ENCODE data around the gene WNT2B. TPM values are rescaled to one million over a fixed set of nuclear protein-coding genes. Genes with fewer than 3 reads are reported as not detected.

The WNT2B gene
- total and polyA plus RNA-seq, 9 of the 15 experiments (the other 6 are each of a cell fraction or from before 2014, with no cell fraction given) = 0.02 to 0.06 (median 0.04) TPM; not detected in 3

DNA sequence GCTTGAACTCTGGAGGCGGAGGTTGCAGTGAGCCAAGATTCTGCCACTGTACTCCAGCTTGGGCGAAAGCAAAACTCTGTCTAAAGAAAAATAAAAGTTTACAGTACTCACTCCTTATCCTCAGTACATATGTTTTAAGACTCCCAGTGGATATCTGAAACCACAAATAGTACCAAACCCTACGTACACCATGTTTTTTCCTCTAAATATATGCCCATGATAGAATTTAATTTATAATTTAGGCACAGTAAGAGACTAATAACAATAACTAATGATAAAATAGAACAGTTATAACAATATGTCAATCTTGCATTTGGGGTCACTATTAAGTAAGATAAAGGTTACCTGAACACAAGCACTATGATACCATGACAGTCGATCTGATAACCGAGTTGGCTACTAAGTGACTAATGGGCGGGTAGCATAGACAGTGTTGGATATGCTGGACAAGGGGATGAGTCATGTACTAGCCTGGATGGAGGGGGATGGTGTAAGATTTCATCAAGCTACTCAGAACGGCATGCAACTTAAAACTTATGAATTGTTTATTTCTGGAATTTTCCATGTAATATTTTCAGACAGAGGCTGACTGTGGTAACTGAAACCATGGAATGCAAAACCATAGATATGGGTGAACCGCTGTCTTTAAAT, 66.5 kb downstream of the WNT2B start (continued):
- TF ChIP-seq, protein P1, sequence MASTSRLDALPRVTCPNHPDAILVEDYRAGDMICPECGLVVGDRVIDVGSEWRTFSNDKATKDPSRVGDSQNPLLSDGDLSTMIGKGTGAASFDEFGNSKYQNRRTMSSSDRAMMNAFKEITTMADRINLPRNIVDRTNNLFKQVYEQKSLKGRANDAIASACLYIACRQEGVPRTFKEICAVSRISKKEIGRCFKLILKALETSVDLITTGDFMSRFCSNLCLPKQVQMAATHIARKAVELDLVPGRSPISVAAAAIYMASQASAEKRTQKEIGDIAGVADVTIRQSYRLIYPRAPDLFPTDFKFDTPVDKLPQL (IDR thresholded peaks at IDR 0.05; ENCODE audit: extremely low read depth, insufficient read length) = no peak
- TF ChIP-seq RFX7 (CRISPR knock-in tag; IDR thresholded peaks at IDR 0.05) (no peak), NCOR1 (IDR thresholded peaks at IDR 0.05) (0 out of 2 replicates have a peak, but pooled peaks have one; percentile 3), POLR2A (conservative IDR thresholded peaks at IDR 0.05) (no peak), ZKSCAN3 (CRISPR knock-in tag; IDR thresholded peaks at IDR 0.05) (no peak), ZNF24 (IDR thresholded peaks at IDR 0.05) (no peak), MXI1 (IDR thresholded peaks at IDR 0.05; ENCODE audit: low read depth, low read length) (no peak), SMAD2 (IDR thresholded peaks at IDR 0.05; ENCODE audit: low read depth, low read length) (no peak), MCM5 (IDR thresholded peaks at IDR 0.05; ENCODE audit: low read depth) (no peak), ZNF347 (CRISPR knock-in tag; IDR thresholded peaks at IDR 0.05; ENCODE audit: low read depth) (no peak), ETS2 (tag; IDR thresholded peaks at IDR 0.05; ENCODE audit: borderline replicate concordance, poor library complexity, severe bottlenecking) (no peak), ZNF23 (CRISPR knock-in tag; IDR thresholded peaks at IDR 0.05) (no peak), SRSF1 (IDR thresholded peaks at IDR 0.05; ENCODE audit: low read depth, low read length) (no peak), NFE2 (IDR thresholded peaks at IDR 0.05; ENCODE audit: low read depth) (peak; percentile 52; the same call in 1 of the 2 replicates), MCM7 (IDR thresholded peaks at IDR 0.05) (peak in 1 of 2 experiments; percentile 58; a peak in 1 of 4 replicates), TBP (optimal IDR thresholded peaks at IDR 0.05; ENCODE audit: low read depth, low read length) (no peak), OTX1 (CRISPR knock-in tag; IDR thresholded peaks at IDR 0.05) (no peak), NFRKB (IDR thresholded peaks at IDR 0.05; ENCODE audit: low read depth) (no peak)
- TF ChIP-seq, protein P2, sequence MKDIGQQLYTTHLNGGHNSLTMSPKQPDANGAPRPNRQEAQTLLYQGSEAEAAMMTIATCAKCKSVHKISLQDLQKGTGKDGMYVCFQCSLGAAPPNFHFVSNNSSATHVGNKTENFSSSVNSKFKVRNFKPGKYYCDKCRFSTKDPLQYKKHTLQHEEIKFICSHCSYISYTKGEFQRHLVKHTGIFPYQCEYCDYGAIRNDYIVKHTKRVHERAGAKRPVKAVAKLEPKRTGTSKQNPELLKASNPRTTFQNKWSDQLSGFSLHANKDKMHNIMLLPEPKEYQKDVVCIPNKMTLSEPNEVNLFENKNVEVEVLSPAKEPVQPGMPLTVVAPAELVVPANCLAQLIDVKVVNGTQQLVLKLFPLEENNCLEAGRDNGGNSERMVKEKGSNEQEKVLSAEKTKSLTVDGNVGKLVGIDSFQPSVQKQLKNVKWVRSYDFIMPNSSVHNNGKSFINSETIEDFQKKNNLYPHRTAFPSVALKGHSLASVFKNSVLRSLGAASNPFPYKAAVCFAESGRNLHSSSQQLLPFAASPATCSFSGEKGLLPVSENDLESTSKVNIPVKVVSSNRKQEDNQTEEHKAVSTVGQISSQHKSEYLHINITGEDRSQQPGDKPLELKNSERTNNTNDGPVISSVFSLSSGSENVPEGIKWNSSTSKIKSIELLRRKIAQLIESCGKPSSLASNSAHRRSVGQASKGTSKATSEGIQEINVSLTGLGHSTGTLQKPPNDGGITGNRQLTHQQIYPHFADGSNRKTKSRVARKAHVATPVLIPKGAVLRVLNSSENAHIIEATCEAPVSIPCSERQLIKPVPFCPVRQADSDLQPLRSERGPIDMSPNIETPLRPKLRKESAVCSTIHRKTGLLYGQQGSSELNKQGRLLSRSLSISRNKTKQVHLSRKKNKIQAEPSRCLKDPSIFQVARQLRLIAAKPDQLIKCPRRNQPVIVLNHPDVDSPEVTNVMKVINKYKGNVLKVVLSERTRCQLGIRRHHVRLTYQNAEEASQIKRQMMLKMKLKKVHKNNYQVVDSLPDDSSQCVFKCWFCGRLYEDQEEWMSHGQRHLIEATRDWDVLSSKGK (CRISPR knock-in tag; IDR thresholded peaks at IDR 0.05) = no peak
- TF ChIP-seq, protein P3, sequence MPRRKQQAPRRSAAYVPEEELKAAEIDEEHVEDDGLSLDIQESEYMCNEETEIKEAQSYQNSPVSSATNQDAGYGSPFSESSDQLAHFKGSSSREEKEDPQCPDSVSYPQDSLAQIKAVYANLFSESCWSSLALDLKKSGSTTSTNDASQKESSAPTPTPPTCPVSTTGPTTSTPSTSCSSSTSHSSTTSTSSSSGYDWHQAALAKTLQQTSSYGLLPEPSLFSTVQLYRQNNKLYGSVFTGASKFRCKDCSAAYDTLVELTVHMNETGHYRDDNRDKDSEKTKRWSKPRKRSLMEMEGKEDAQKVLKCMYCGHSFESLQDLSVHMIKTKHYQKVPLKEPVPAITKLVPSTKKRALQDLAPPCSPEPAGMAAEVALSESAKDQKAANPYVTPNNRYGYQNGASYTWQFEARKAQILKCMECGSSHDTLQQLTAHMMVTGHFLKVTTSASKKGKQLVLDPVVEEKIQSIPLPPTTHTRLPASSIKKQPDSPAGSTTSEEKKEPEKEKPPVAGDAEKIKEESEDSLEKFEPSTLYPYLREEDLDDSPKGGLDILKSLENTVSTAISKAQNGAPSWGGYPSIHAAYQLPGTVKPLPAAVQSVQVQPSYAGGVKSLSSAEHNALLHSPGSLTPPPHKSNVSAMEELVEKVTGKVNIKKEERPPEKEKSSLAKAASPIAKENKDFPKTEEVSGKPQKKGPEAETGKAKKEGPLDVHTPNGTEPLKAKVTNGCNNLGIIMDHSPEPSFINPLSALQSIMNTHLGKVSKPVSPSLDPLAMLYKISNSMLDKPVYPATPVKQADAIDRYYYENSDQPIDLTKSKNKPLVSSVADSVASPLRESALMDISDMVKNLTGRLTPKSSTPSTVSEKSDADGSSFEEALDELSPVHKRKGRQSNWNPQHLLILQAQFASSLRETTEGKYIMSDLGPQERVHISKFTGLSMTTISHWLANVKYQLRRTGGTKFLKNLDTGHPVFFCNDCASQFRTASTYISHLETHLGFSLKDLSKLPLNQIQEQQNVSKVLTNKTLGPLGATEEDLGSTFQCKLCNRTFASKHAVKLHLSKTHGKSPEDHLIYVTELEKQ (CRISPR knock-in tag; IDR thresholded peaks at IDR 0.05) = no peak
- TF ChIP-seq, protein P4, sequence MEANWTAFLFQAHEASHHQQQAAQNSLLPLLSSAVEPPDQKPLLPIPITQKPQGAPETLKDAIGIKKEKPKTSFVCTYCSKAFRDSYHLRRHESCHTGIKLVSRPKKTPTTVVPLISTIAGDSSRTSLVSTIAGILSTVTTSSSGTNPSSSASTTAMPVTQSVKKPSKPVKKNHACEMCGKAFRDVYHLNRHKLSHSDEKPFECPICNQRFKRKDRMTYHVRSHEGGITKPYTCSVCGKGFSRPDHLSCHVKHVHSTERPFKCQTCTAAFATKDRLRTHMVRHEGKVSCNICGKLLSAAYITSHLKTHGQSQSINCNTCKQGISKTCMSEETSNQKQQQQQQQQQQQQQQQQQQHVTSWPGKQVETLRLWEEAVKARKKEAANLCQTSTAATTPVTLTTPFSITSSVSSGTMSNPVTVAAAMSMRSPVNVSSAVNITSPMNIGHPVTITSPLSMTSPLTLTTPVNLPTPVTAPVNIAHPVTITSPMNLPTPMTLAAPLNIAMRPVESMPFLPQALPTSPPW (CRISPR knock-in tag; IDR thresholded peaks at IDR 0.05) = 0 out of 2 replicates have a peak, but pooled peaks have one; percentile 15

Data from K562 (cell line).